Smooth muscle cell of trachea (primary cell): Measurements from ENCODE around the gene EFNA2. TPM values are rescaled to one million over a fixed set of nuclear protein-coding genes. Genes with fewer than 3 reads are reported as not detected.

ENCODE experiments used
- total RNA-seq: library from RNA; depleted of rRNA; stranded (reverse); fragments of >200 nt; gene quantifications from 2 replicates; pipeline ENCODE4 v1.2.1, GENCODE V29; 2014

EFNA2 gene
- not detected in 2 replicates for total RNA-seq

DNA sequence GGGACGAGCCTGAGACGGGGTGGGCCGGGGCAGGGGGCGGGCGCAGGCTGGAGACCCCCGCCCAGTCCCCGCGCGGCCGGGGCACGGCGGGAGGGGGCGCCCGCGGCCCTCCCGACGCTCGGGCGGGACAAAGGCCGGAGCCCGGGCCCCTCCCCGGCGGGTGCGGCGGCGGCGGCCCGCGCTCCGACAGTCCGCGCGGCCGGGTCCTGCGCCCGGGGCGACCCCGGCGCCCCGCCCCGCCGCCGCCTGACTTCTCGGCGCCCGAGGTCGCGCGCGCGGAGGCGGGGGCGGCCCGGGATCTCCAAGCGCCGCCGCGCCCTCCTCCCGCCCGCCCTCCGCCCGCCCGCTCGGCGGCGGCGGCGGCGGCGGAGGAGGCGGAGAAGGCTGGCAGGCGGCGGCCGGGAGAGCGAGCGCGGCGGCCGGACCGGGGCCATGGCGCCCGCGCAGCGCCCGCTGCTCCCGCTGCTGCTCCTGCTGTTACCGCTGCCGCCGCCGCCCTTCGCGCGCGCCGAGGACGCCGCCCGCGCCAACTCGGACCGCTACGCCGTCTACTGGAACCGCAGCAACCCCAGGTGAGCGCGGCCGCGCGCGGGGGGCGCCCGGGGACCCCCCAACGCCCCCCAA, at the start of gene EFNA2:
Gene EFNA2, plus strand, starts transcription at position 137 of the 624 bp plus-strand sequence. Its CDS starts 296 bp downstream, at position 433.

DNA sequence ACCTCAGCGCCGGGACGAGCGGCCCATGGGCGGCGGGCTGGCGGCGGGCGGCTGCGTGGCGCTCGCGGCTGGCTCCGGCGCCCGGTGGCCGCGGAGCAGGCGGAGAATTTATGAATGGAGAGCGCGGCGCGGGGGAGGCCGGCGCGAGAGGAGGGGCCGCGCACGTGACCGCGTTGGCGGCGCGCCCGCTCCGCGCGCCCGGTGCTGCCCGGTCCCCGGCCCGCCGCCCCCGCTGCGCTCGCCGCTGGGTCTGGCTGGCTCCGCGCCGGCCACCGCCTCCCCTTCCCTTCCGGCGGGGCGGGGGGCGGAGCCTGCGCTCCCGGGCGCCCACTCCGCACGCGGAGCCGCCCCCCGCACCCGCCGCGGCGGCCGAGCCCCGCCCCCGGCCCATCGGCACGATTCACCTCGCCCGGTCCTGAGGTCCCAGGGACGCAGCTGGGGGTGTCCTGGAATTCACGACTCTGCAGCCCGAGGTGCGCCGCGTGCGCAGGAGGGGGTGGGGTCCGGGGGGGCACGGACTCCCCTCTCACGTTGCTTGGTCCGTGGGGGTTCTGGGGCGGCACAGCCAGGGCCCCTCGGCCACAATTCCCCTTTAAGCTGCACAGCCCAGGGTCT, 47.8 kb upstream of the EFNA2 start, which contains the start of gene CBARP:
Gene CBARP, minus strand, starts transcription at position 252 of the 615 bp plus-strand sequence. CDS start 1,905 bp downstream, outside the sequence.

DNA sequence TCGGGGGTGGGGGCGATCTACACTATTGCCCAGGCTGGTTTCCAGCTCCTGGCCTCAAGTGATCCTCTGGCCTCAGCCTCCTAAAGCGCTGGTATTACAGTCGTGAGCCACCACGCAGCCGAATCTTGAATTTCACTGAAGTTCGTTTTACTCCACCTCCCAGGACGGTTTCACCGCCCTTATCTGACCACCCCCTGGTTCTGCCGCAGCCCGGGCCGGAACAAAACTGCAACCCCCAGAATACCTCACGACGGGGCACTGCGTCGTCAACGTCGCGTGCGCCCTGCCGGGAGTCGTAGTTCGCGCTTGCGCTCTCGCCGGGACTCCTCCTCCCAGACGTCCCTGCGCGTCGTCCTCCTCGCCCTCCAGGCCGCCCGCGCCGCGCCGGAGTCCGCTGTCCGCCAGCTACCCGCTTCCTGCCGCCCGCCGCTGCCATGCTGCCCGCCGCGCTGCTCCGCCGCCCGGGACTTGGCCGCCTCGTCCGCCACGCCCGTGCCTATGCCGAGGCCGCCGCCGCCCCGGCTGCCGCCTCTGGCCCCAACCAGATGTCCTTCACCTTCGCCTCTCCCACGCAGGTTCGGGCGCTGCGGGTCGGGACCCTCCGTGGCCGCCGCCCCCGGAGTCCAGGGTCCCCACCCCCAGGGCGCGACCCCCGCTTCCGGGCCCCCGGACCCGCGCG, 44.1 kb upstream of the EFNA2 start, which contains the start of gene ATP5F1D:
Gene ATP5F1D, plus strand, starts transcription at position 335 of the 679 bp plus-strand sequence. Its CDS starts 100 bp downstream, at position 435.

DNA sequence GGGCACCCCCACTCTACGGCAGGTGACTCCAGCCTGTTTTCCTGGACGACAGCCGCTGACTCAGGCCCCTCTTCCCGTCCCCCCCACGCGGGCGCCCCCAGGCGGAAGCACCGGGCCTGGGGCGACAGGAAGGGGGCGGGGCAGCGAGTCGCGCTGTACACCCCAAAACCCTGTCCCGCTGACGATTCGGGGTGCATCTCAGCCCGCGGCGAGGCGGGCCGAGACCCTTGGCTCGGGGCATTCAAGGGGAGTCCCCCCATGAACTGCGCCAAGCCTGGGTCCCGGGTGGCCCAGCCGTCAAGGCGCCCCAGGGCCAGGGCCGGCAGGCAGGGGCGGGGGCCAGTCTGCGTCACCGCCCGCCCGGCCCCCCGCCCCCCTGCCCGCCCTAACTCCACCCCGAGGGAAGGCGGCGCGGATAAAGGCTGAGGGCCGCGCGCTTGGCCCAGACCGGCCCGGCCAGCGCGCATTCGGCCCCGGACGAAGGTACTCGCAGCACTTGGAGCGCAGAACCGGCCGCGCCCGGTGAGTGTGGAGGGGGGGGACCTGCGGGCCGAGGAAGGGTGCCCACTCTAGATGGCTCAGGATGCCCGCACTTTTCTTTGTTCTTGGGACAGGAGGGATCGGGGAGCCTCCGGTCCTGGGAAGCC, 37.4 kb upstream of the EFNA2 start, which contains the start of gene MIDN:
Gene MIDN, plus strand, starts transcription at position 445 of the 647 bp plus-strand sequence. CDS start 1,714 bp downstream, outside the sequence.

DNA sequence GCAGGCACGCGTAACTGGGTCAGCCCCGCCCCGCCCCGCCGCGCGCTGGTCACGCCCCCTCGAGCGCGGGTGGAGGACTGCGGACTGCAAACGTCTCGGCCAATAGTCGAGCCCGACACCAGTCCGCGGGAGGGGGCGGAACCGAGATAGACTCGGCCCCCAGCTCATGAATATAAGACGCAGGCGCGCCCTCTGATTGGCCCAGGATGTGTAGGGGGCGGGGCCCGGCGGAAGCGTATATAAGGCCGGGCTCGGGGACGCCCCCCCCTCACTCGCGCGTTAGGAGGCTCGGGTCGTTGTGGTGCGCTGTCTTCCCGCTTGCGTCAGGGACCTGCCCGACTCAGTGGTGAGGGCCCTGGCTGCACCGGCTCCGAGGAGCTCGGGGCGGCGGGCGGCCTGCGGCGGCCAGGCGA, 16.6 kb upstream of the EFNA2 start, which contains the start of gene CIRBP:
Gene CIRBP, plus strand, starts transcription at position 268 of the 413 bp plus-strand sequence. CDS start 1,602 bp downstream, outside the sequence.

DNA sequence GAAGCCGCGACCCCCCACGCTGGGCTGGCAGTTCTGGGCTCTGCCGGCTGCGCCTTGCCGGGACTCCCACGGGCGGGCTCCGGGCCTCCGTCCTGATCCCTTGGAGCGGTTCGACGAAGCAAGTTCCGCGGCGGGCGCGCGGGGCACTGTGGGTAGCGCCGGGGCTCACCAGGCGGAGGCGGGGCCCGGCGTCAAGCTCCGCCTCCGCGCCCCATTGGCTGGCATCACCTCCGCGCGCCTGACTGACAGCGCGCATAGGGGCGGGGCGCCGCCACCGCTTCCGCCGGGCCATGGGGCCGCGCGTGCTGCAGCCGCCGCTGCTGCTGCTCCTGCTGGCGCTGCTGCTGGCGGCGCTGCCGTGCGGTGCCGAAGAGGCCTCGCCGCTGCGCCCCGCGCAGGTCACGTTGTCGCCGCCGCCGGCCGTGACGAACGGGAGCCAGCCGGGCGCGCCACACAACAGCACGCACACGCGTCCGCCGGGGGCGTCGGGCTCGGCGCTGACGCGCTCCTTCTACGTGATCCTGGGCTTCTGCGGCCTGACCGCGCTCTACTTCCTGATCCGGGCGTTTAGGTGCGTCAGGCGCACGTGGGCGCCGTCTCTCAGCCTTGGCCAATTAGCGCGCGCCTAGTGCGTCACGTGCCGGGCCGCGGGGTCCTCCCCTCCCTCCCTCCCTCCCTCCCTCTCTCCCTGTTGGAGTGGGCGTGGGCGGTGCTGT, 10.3 kb upstream of the EFNA2 start, which contains the start of gene FAM174C:
Gene FAM174C, plus strand, starts transcription at position 271 of the 716 bp plus-strand sequence. Its CDS starts 20 bp downstream, at position 291.

Other genes with a start within 250 kb of the EFNA2 start
- gene ABCA7, start 245.8 kb upstream of the EFNA2 start, total RNA-seq: 6.0 and 7.9 TPM in 2 replicates
- 1.7 and 4.0 TPM in 2 replicates for gene ARHGAP45, start 218.7 kb upstream of the EFNA2 start, total RNA-seq
- gene POLR2E, start 190.5 kb upstream of the EFNA2 start, total RNA-seq: 135 and 143 TPM in 2 replicates
- 249 and 483 TPM in 2 replicates for gene GPX4, start 181.9 kb upstream of the EFNA2 start, total RNA-seq
- gene SBNO2, start 111.6 kb upstream of the EFNA2 start, total RNA-seq: 36.8 and 60.2 TPM in 2 replicates
- 79.3 and 109 TPM in 2 replicates for gene STK11, start 80.1 kb upstream of the EFNA2 start, total RNA-seq
- gene CBARP, start 47.9 kb upstream of the EFNA2 start, total RNA-seq: 1.6 and 5.3 TPM in 2 replicates
- gene ATP5F1D, start 44.1 kb upstream of the EFNA2 start, total RNA-seq: 26.8 and 51.5 TPM in 2 replicates
- gene MIDN, start 37.3 kb upstream of the EFNA2 start, total RNA-seq: 24.9 and 33.2 TPM in 2 replicates
- gene CIRBP, start 16.5 kb upstream of the EFNA2 start, total RNA-seq: 98.2 and 370 TPM in 2 replicates
- gene FAM174C, start 10.3 kb upstream of the EFNA2 start, total RNA-seq: 29.7 and 45.3 TPM in 2 replicates
- gene NDUFS7, start 98.0 kb downstream of the EFNA2 start, total RNA-seq: 63.7 and 92.6 TPM in 2 replicates
- gene GAMT, start 115.7 kb downstream of the EFNA2 start, total RNA-seq: 33.7 and 61.5 TPM in 2 replicates
- 50.4 and 60.5 TPM in 2 replicates for gene DAZAP1, start 121.7 kb downstream of the EFNA2 start, total RNA-seq
- 434 and 768 TPM in 2 replicates for gene RPS15, start 152.5 kb downstream of the EFNA2 start, total RNA-seq
- 0.29 and 0.83 TPM in 2 replicates for gene APC2, start 164.2 kb downstream of the EFNA2 start, total RNA-seq
- 30.8 and 41.5 TPM in 2 replicates for gene C19orf25, start 193.3 kb downstream of the EFNA2 start, total RNA-seq
- gene PCSK4, start 204.5 kb downstream of the EFNA2 start, total RNA-seq: 1.5 and 4.0 TPM in 2 replicates
- gene REEP6, start 205.3 kb downstream of the EFNA2 start, total RNA-seq: 0.87 and 4.6 TPM in 2 replicates
- gene ADAMTSL5, start 227.1 kb downstream of the EFNA2 start, total RNA-seq: 5.7 and 11.7 TPM in 2 replicates
- gene PLK5, start 238.2 kb downstream of the EFNA2 start, total RNA-seq: 0.17 TPM in 1 of 2 replicates, not detected in the other